ENCODE results near the gene TMEM273.

TMEM273 gene, protein sequence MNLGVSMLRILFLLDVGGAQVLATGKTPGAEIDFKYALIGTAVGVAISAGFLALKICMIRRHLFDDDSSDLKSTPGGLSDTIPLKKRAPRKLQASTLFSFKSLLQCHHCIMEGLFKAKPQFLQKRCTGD

DNA sequence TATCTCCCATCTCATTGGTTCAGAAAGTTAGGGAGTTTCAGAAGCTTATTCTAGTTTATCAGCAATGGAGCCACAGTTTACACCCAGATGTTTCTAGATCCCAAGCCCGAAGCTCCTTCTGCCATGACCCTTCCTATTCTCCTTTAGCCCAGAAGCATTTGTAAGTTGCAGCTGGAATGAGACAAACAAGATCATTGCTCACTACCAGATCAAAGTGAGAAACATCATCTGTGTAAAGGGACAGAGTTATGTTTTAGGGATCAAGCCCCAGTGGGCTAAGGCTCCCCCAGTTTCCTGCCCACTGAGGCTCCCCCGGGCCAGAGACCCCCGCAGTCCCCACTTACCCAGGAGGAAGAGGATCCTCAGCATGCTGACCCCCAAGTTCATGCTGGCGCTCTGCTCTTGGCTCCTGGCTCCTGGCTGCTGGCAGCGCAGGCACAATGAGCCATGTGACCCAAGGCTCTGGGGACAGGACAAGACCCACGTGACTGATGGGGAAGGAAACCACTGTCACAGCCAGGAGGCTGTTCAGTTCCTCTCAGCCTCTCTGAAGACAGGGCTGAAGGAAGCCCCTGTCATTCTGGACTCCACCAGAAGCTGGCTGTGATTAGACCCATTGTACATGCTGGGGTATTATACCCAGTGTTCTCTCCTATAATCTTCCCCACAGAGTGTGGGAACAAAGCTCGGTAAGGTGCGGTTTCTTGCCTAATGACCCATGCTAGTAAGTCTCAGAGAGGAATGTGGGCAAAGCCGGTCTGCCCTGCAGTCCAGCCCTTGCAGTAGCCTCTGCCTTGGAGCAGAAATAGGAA is at the start of gene TMEM273:
Gene TMEM273, minus strand, starts transcription at position 442 of the 812 bp plus-strand sequence. Its CDS starts 55 bp downstream, at position 387.
- no peak for DNase-seq (ENCODE audit: low read depth)

DNA sequence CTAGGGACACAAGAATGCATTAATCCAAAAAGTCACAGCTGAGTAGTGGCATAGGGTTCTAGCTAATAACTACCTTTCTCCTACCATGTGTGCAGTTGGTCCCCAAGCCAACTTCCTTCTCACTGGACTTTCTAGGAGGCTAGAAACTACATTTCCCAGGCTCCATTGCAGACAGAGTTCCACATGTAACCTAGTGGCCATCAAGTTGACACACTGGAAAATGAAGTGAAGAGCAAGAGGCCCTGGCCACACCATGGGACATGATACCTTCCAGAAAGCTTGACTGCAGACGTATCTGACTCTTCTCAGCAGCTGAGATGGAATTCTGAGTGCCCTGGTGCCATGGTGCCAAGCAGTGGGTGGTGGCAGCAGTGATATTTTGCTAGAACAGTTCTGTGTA is 49.8 kb upstream of the TMEM273 start:
- no peak for DNase-seq (ENCODE audit: low read depth)

DNA sequence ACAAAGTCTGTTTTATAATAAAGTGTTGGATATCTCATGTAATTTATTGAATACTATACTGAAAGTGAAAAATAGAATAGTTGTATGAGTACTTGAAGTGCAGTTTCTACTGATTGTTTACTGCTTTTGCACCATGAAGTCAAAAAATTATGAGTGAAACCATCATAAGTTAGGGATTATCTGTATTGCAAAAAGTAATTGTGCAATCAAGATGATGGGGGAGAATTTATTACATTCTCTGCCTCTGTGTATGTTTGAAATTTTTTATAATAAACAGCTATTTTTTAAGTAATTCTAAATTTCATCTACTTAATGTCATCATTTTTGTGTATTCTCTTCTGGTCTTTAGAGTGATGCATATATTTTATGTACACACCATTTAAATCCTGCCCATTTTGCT is 47.2 kb upstream of the TMEM273 start:
- DNase-seq (ENCODE audit: low read depth) = no peak

DNA sequence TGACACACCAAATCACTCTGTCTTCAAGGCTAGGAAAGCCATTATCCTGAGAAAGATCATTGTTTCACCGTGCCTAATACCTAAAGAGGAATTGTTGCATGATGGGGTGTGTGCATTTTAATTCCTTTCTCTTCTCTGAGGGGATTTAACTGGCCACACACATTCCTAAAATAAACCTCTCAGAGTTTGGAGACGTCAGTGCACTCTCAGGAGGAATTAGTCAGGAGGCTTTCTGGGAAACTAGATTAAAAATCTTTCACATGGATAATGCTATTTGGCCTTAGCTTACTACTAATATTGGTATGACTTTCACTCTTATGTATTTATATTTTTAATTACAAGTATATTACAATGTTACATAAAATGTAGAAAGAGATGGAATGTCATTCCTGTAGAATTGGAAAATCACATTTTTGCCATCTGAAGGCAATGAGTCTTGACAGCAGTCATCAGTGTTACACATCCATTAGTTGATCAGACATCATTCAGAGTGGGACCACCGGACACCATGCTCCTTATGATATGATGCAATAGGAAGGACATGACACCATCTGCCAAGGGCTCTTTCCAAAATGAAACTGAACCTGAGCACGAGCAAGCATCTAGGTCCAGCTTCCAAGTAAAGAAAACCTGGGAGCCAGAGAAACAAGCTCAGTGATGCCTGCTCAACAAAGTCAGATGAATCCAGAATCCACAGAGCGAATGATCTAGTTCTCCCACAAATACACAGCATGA is 43.1 kb upstream of the TMEM273 start:
- DNase-seq (ENCODE audit: low read depth) = no peak

DNA sequence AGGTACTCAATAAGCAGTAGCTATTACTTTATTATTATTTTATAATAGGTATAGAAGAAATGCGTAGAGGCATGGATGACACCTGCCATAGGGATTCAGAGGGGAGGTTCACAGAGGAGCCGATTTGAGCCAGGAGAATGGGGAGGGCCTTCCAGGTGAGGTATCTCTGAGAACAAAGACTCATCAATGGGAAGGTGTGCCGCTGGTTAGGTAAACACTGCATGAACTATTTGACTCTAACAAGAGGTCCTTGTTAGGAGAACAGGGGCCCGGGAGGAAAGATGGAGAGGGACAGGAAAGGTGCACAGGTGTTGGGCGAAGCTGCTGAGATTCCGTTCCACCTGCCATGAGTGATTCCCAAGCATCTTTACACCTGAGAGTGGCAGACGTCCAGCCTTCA is 41.8 kb upstream of the TMEM273 start:
- DNase-seq (ENCODE audit: low read depth) = no peak

DNA sequence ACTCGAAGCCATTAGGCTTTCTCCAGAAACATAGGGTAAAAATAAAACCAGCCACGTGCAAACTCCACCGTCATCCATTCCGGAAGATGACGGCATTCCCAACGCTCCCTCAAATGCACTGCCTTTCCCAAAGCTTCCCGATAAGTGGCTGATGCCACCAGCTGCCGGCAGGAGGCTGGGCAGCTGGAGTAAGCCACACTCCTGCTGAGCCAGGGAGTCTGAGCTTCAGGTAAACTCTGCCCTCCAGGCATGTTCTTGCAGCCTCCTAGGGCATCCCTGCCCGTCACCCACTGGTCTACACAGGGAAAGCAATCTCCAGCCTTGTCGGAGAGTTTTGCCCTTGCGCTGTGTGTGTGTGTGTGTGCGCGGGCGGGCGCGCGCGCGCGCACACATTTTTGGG is 40.5 kb upstream of the TMEM273 start:
- no peak for DNase-seq (ENCODE audit: low read depth)

DNA sequence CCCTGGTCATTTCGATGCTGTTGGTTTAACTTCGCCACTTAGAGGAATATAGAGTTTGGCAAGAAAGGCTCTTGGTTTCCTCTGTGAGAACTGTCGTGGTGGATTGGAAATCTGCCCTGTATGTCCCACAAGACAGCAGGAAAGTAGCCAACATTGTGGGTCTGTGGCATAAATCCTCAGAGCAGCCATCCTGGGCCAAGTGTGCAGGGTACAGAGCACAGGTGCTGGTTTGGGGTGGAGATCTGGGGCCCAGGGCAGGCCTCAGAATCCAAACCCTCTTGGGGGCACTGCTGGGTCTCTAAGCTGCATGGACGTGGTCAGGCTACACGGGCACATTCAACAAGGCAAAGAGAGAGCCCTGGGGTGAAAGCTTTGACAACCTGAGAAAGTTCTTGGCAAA is 39.2 kb upstream of the TMEM273 start:
- no peak for DNase-seq (ENCODE audit: low read depth)

DNA sequence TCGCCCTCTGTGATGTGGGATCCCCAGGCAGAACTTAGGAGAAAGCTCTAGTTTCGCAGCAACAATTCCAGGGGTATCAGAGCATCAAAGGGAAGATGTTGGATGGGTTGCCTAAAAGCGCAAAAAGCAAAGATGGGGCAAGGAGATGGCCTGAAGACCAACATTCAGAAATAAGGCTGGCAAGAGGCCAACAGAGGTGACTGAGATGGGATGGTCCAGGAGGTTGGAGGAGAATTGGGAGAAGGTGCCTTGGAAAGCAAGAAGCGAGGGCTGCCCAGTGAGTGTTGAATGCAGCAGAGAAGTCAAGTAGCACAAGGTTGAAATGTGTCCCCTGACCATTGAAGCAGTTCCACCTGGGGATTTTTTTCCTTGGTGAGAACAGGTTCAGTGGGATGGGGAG is 38.4 kb upstream of the TMEM273 start:
- no peak for DNase-seq (ENCODE audit: low read depth)

DNA sequence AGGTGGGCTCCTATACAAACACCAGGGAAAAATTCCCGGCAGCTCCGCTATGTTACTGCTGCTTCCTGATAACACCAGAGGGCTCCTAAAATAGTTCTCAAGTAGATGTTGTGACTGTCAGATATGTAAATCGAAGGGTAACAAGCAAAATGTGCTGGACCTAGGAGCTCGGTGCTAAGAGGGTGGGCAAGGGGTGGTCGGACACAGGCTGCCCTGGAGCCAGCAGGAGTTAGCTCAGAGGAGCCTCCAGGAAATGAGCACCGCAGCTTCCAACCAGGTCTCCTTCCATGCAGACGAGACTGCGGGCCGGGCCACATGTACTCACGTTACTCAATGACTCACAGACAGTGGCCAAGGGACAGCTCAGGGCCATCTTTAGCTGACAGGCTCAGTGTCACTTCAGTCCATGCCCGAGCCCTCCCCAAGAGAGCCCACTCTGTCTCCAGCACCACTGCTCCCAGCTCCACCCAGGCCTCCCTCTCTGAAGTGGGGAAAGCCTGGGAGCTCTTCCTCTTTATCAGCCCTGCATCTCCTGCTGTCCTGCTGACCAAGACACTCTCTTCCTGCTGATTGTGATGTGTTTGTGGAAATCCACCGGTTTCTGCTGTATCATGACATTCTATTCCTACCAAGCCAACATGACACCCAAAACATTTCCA is 37.2 kb upstream of the TMEM273 start:
- DNase-seq (ENCODE audit: low read depth) = no peak

DNA sequence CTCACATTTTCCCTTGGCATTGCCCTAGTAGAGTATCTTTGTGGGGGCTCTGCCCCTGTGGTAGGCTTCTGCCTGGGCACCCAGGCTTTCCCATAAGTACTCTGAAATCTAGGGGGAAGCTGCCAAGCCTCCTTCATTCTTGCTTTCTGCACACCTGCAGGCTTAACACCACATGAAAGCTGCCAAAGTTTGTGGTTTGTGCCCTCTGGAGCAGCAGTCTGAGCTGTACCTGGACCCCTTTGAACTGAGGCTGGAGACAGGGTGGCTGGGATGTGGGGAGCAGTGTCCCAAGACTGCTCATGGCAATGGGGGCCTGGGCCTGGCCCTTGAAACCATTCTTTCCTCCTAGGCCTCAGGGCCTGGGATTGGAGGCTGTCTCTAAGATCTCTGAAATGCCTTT is 35.0 kb upstream of the TMEM273 start:
- no peak for DNase-seq (ENCODE audit: low read depth)

DNA sequence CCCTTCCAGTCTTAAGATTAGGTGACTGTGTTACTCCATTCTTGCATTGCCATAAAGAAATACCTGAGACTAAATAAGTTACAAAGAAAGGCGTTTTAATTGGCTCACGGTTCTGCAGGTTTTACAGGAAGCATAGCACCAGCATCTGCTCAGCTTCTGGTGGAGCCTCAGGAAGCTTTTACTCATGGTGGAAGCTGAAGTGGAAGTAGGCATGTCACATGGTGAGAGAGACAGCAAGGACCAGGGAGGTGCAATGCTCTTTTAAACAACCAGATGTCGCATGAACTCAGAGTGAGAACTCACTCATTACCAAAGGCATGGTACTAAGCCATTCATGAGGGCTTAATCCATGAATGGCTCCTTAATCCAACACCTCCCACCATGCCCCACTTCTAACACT is 34.0 kb upstream of the TMEM273 start:
- no peak for DNase-seq (ENCODE audit: low read depth)

DNA sequence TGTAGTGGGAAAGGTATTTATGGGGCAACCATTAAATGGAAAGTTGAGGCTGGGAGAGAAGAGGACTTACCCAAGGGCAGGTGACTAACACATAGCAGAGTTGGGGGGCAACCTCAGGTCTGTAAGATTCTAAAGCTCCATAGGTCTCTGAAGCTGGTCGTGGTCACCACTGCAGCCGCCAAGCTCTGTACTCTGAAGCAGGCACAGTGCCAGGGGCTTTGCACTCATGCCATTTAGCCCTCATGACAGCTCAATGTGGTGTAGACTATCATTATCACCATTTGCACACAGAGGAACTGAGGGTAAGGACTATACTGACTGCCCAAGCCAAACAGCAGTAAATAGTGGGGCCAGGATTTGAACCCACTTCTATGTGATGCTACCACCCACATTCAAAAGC is 32.5 kb upstream of the TMEM273 start:
- no peak for DNase-seq (ENCODE audit: low read depth)

DNA sequence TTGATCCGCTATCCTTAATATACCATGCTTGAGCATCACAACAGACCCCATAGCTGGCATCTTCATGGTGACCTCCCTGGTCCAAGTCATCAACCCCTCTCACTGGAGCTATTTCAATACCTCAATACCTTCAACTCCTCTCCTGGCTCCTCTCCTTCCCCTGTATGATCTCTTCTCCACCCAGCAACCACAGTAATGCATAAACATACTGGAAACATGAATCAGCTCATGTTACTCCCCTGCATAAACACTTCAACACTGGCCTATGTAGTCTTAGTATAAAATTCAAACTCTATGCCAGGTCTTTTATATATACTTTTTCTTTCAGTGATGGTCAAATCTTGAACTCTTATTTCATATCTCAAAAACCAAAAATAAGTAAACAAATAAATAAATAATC is 31.8 kb upstream of the TMEM273 start:
- DNase-seq (ENCODE audit: low read depth) = no peak

DNA sequence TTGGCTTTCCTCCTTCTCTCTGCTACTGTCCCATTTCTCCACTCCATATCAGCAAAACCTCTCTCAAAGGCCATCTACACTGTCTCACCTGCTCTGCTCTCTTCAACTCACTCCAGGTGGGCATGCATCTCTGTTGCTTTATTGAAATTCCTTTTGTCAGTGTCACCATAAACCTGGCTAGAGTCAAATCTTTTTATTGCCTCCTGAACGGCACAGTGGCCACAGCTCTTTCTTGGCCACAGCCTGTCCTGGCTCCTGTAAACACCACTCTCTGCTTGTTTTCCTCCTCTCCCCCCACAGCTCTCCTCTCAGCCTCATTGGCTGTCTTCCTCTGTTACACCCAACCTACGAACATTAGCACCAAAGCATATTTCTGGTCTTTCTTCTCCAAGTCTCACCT is 31.1 kb upstream of the TMEM273 start:
- DNase-seq (ENCODE audit: low read depth) = no peak

DNA sequence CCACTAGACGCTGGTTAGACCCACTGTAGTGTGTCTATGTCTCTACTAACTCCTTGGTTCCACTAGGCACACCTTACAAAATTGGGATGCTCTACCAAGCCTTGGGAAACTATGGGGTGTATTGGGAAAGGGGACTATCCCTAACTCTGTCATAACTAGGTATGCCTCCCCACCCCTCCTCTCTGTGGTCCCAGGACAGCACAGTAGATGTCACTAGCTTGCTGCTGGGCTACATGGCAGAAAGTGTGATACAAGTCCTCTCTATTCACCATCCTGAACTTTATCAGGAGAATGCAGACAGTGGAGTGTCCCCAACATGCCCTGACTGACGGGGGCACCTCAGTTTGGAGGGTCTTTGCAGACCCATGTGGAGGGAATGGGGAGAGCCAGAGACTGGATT is 30.3 kb upstream of the TMEM273 start:
- no peak for DNase-seq (ENCODE audit: low read depth)

DNA sequence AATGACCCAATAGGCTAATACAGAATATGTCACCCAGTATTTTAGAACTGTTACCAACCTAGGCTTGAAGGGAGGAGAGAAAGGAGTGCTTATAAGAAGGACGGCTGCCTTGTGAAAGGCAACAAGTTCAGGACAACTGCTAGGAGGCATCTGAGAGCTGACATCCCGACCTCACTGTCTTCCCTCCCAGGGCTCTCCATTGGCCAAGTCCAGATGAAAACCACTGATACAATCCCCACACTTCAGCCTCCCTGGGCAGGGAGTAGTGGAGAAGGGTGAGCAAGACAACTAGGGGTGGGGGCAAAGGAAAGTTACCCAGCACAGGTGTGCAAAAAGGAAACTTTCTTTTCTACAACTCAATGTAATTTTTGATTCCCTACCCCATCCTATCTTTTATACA is 29.5 kb upstream of the TMEM273 start:
- DNase-seq (ENCODE audit: low read depth) = no peak

DNA sequence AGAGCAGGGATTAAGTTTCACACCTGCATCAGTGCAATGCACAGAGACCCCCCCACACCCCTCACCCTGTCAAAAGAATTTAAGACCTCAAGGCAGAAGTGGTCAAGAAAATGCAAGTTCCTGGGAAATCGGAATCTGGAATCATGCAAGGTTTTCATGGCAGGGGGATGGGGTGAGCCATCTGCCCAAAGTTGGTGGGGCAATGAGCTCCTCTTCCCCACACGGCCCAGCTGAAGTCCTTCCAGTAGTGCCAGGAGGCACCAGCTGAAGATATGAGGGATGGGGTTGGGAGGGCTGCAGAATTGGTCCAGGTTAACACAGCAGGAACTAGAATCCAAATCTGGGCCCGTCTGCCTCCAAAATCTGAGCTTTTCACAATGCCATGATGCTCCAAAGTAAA is 25.0 kb upstream of the TMEM273 start:
- no peak for DNase-seq (ENCODE audit: low read depth)

DNA sequence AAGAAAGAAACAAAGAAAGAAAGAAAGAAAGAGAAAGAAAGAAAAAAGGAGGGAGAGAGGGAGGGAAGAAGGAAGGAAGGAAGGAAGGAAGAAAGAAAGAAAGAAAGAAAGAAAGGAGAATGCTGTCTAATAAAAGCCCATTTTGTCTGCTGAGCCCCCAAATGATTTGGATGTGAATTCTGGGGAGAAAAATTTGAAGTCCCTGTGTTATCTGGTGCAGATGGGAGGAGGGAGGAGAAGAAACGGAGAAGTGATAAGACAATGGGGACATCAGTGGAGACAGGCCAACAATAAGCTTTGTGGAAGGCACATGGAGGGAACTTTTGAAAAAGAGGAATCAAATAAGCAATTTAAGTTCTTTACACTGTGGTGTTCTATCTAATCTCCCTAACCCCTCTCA is 24.6 kb upstream of the TMEM273 start:
- no peak for DNase-seq (ENCODE audit: low read depth)

DNA sequence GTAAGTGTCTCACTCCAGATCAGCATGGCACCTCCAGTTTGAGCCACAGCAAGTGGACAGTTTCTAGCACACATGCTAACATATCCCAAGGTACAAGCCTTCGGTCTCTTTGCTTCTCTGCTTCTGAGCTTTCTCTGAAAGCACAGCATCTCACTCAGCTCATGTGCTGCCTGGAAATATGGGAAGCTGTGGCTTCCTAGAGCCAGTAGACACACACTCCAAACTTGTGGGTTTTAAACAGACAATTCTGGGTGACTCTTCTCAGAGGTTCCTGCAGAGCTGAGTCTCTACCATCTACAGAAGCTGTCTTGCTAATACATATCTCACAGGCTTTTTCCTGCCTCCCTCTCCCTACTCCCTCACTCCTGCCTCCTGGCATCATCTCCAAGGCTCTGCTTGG is 23.9 kb upstream of the TMEM273 start:
- no peak for DNase-seq (ENCODE audit: low read depth)

DNA sequence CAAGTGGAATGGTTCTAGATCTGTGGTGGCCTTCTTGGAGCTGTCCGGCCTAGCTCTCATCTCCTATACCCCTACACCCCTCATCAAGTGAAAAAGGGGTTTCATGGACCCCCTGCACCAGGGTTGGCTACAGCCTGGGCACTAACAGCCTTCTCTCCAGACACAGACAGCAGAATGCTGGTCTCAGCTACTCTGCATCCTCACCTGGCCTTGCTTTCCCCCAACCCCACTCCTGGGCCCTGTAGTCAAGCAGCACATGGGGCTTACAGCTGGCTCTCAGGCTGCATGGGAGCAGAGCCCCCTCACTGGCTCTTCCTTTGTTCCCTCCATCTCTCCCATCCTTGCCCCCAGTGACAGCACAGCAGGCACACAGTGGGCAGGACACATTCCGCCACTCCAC is 20.8 kb upstream of the TMEM273 start:
- no peak for DNase-seq (ENCODE audit: low read depth)

DNA sequence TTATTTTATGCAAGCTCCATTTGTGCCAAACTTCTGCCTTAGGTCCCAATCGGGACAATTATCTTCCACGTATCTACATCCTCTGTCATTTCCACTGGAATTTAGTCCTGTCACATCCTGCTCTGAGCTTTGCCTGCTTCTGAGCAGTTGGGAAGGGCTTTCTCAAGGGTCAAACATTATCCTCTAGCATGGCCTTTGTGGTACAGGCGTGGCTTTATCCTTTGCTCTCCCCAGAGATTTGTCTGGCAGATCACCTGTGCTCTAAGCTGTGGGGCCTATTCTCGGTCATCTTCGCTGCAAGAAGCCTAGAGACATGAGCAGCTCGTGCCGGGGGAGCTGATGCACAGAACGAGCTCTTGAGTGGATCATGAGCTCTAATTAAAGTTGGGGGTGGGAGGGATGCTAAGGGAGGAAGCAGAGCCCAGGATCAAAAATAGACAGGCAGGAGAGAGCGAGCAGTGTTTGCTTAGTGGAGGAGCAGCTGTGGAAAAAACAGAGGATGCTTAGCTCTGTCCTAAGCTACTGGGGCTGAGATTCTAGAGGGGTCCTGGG is 19.8 kb upstream of the TMEM273 start:
- no peak for DNase-seq (ENCODE audit: low read depth)

DNA sequence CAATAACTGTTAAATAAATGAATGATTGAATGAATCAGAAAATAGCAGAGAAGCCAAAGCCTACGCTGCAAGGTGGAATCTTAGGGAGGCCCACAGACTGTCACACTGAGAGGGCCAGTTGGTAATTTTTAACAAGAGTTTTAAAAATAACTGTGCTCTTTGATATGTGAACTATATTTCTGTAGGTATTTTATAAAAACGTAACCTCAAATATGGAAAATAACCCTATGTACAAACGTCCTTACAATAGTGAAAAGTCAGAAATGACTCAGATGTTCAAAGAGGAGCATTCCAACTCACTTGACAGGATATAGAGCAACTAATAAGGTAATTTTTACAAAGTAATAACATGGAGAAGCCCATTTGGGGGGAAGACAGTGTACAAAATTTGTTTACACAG is 18.9 kb upstream of the TMEM273 start:
- no peak for DNase-seq (ENCODE audit: low read depth)

DNA sequence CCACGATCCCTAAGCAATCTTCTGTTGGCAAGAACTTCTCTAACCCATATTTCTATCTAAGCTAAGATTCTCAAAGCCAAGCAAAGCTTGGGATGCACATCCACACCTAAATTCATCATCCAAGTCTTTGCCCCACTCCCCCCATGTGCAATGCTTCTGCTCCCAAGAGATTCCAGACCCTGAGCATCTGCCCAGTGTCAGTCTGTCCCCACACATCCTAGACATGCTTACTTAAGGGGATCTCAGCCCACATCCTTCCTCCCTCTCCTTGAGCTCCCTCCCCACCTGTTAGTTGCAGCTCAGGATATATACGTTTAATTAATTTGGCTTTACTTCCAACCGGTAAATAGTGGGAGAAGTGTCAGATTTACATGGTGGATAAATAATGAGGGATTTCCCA is 17.0 kb upstream of the TMEM273 start:
- DNase-seq (ENCODE audit: low read depth) = no peak
